Ovary (tissue), 3 donors: Measurements from ENCODE around the gene RRP7A.

Source experiments
- EP300 ChIP-seq: sonication (generic); formaldehyde crosslinking; IDR thresholded peaks from one replicate; pipeline ENCODE4 v1.6.1; 2017; ENCODE audit warnings: antibody characterized with exemption
- POLR2A ChIP-seq: fragments of 450-650 bp; IDR thresholded peaks from one replicate; pipeline ENCODE4 v1.6.1; 2017; ENCODE audit warnings: antibody characterized with exemption, mild to moderate bottlenecking, moderate library complexity
- TF ChIP-seq, protein P1 (sequence below), 3 donors: fragments of 450-650 bp in 2 of 3; fragments of 200-600 bp in 1 of 3; IDR thresholded peaks; one replicate each; pipeline versions ENCODE4 v1.5.1 to v1.8.0; 2016 to 2022; ENCODE audit warnings: antibody characterized with exemption in 3 of 3, mild to moderate bottlenecking in 1 of 3
- donor health status: DM: no; HTN: no; CAD: no.

DNA sequence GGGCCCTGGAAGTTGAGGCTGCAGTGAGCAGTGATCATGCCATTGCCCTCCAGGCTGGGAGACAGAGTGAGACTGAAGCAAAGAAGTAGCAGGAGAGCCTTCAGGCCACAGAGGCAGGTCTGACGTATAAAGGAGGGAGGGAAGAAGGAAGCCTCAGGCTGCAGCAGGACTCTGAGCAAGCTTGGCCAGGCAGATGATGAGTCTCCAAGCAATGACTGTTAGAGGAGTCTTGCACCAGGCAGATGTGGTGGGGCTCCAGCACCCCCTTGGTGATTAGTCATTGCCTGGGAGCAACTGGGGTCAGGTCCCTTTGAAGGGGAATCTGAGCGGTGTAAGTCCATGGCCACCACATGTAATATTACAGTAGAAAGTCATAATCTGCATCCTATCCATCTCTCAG, 50.8 kb downstream of the RRP7A start:
- TF ChIP-seq, protein P1, sequence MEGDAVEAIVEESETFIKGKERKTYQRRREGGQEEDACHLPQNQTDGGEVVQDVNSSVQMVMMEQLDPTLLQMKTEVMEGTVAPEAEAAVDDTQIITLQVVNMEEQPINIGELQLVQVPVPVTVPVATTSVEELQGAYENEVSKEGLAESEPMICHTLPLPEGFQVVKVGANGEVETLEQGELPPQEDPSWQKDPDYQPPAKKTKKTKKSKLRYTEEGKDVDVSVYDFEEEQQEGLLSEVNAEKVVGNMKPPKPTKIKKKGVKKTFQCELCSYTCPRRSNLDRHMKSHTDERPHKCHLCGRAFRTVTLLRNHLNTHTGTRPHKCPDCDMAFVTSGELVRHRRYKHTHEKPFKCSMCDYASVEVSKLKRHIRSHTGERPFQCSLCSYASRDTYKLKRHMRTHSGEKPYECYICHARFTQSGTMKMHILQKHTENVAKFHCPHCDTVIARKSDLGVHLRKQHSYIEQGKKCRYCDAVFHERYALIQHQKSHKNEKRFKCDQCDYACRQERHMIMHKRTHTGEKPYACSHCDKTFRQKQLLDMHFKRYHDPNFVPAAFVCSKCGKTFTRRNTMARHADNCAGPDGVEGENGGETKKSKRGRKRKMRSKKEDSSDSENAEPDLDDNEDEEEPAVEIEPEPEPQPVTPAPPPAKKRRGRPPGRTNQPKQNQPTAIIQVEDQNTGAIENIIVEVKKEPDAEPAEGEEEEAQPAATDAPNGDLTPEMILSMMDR (IDR thresholded peaks at IDR 0.05): no peak
- no peak for TF ChIP-seq POLR2A
- TF ChIP-seq EP300: no peak
